Coronary artery (tissue), 2 donors: Measurements from ENCODE around the gene SLC17A9.

Experiments
- DNase-seq: peaks from one replicate; pipeline ENCODE4 v3.0.0-alpha.2; 2017; ENCODE audit warnings: low spot score
- H3K27ac ChIP-seq, 2 donors: fragments of 200-600 bp; sonication (generic); one replicate each; pipeline ENCODE4 v1.5.1; 2016 to 2019
- H3K4me3 ChIP-seq: fragments of 200-600 bp; sonication (generic); 2 replicates; pipeline ENCODE4 v1.5.1; 2016; ENCODE audit warnings: mild to moderate bottlenecking, moderate library complexity
- TF ChIP-seq, protein P1 (sequence below): fragments of 200-600 bp; sonication (generic); IDR thresholded peaks from one replicate; pipeline ENCODE4 v1.5.1; 2019; ENCODE audit warnings: antibody characterized with exemption

The SLC17A9 gene

DNA sequence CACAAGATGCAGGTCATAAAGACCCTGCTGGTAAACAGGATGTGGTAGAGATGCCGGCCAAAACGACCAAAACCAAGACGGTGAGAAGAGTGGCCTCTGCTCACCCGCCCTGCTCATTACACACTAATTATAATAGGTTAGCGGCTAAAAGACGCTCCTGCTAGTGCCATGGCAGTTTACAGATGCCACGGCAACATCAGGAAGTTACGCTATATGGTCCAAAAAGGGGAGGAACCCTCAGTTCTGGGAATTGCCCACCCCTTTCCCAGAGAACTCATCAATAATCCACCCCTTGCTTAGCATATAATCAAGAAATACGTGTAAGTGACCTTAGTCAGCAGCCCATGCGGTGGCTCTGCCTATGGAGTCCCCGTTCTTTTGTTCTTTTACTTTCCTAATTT, 36.7 kb downstream of the SLC17A9 start:
- TF ChIP-seq, protein P1, sequence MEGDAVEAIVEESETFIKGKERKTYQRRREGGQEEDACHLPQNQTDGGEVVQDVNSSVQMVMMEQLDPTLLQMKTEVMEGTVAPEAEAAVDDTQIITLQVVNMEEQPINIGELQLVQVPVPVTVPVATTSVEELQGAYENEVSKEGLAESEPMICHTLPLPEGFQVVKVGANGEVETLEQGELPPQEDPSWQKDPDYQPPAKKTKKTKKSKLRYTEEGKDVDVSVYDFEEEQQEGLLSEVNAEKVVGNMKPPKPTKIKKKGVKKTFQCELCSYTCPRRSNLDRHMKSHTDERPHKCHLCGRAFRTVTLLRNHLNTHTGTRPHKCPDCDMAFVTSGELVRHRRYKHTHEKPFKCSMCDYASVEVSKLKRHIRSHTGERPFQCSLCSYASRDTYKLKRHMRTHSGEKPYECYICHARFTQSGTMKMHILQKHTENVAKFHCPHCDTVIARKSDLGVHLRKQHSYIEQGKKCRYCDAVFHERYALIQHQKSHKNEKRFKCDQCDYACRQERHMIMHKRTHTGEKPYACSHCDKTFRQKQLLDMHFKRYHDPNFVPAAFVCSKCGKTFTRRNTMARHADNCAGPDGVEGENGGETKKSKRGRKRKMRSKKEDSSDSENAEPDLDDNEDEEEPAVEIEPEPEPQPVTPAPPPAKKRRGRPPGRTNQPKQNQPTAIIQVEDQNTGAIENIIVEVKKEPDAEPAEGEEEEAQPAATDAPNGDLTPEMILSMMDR, result no peak
- Histone ChIP-seq H3K27ac (no peak overlapping the region), H3K4me3 (no peak overlapping the region)
- no peak for DNase-seq

DNA sequence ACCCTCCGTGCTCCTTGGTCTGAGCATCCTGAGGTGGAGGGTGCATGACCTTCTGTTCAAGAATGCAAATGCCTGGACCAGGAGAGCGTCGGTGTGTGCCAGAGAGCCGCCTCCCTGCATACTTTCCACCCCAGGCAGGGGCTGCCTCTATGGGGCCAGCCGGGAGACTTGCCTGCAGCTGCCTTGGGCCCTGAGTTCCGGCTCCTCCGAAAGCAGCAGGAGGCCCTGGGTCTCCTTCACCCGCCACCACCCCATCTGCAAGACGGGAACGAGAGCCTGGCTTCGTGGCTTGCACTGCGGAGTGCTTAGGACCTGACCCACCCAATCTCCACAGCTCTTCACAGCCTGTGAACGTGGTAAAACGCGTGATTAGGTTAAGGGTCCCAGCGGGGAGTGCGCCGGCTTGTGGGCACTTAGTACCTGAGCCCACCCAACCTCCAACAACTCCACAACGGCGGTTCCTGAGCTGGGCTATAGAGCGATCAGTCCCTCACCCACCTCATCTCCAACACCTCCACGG, 37.9 kb downstream of the SLC17A9 start:
- H3K27ac ChIP-seq, result no peak overlapping the region
- TF ChIP-seq, protein P1, result no peak
- DNase-seq, result no peak
- no peak overlapping the region for H3K4me3 ChIP-seq

DNA sequence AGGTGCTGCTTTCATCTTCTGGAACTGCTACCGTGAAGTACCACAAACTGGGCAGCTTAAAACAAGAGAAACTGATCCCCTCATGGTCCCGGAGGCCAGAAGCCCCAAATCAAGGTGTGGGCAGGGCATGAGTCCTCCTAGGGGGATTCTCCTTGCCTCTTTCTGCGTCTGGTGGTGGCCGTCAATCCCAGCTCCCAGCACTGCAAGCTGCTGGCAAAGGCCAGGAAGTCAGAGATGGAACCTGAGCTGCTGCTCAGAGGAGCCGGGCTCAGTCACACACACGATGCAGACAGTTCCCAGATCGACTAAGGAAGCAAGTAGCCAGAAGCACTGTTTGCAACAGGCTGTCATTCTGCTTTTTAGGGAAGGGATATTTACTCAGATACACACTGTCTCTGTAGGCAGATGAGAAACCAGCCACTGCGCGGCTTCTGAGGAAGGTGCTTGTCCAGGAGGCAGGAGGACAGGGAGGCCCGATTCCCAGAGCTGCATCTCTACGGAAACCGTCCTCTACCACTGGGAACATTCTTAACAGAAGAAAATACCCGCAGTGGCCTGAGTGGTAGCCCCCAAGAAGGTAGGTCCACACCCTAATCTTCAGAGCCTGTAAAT, 38.8 kb downstream of the SLC17A9 start:
- Histone ChIP-seq H3K27ac (no peak overlapping the region), H3K4me3 (no peak overlapping the region)
- DNase-seq, result no peak
- TF ChIP-seq, protein P1, result no peak

DNA sequence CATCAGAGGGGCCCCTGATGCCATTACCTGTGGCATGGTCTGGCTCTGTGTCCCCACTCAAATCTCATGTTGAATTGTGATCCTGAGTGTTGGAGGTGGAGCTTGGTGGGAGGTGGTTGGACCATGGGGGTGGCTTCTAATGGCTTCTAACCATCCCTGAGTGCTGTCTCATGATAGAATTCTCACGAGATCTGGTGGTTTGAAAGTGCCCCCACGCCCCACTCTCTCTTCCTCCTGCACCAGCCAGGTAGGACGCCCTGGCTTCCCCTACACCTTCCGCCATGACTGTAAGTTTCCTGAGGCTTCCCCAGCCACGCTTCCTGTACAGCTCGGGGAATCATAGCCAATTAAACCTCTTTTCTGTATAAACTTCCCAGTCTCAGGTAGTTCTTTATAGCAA, 39.4 kb downstream of the SLC17A9 start:
- no peak overlapping the region for H3K4me3 ChIP-seq
- no peak for DNase-seq
- TF ChIP-seq, protein P1, result no peak
- no peak overlapping the region for H3K27ac ChIP-seq

DNA sequence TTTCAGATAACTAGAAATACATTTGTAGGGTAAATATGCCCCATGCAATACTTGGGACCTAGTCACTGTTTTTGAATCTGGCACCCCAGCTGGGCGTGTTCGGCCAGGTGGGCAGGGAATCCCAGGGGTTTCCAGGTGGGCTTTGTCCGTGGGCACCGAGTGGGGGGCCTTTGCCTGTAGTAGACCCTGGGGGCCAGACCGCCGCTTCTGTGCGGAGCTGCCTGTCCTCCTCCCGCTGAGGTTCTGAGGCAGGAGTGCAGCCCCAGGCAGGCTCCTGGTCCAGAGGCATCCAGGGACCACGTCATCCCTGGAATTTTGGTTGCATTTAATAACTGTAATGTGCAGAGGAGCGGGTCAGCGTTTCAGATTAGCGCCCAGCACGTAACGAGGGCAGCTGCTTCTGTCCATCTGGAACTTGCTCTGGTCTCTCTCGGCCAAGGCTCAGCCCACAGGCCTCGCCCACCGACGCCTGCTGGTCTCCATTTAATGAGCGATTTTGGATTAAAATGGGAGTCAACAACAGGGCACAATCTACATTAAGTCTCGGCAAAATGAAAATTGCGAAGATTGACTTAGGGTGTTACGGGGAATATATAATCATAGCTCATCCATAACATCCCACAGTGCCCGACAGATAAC, 41.5 kb downstream of the SLC17A9 start:
- TF ChIP-seq, protein P1, result no peak
- no peak for DNase-seq
- H3K4me3 ChIP-seq, result no peak overlapping the region
- no peak overlapping the region for H3K27ac ChIP-seq

DNA sequence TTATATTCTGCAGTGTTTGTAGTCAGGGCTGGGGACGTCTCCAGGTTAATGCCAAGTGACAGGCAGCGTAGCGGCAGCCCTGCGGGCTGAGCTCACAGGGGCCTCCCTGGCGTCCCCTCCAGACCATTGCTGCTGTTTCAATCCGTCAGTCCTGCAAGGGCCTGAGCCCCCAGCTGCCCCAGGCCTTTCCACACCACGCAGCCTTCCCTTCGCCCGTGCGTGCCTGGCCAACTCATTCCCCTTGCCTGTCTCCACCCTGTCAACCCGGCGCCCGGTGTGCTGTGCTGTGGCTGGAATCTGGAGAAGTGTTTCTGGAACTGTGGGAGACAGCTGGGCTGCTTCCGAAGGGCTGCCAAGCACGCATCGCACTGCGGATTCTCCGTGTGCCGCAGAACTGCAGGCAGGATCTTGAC, 42.4 kb downstream of the SLC17A9 start:
- H3K27ac ChIP-seq, result no peak overlapping the region
- no peak overlapping the region for H3K4me3 ChIP-seq
- TF ChIP-seq, protein P1, result no peak
- DNase-seq, result no peak

DNA sequence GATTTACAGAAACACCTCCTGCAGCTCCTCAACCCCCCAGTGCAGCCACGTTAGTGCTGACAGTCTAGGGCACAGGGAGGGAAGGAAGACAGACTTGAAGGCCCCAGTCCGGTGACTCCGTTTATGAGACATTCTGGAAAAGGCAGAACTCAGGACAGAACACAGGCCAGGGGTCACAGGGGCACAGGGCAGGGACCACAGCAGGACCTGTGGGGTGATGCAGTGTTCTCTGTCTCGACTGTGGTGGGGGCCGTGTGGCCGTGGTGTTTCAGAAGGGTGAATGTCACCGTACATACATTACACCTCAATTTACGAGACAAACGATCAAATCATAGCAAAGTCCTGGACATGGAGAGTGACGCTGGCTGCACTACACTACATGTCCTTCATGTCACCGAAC, 43.0 kb downstream of the SLC17A9 start:
- Histone ChIP-seq H3K27ac (no peak overlapping the region), H3K4me3 (no peak overlapping the region)
- TF ChIP-seq, protein P1, result no peak
- DNase-seq, result no peak
